Ishikawa (cell line): ENCODE measurements around the gene VPS54.

Experiments
- CREB1 ChIP-seq: IDR thresholded peaks from 2 replicates; pipeline ENCODE4 v1.6.1; 2012; ENCODE audit warnings: low read depth
- TCF12 ChIP-seq: IDR thresholded peaks from 2 replicates; pipeline ENCODE4 v1.6.1; 2012; ENCODE audit warnings: low read depth
- TF ChIP-seq, protein P1 (sequence below): IDR thresholded peaks from 2 replicates; pipeline ENCODE4 v1.6.1; 2012
- TF ChIP-seq, protein P2 (sequence below): IDR thresholded peaks from 2 replicates; pipeline ENCODE4 v1.6.1; 2012; ENCODE audit warnings: low read depth, mild to moderate bottlenecking

DNA sequence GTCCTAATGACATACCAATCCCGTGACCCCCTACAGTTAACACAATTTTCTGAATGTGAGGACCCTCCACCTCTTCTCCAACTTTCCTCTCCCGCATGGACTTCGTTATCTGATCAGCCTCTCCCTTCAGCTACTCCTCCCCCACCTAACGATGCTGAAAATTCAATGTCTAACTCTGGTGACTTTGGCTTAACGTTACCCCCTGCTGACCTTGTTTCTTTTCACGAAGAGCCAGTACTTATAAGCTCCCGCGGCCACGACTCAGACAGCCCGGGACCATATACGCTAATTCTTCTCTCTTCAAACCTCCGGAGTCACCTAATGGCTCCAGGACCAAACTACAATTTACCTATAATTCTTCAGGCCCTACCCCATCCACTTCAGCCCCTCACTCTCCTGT is 29.2 kb downstream of the VPS54 start:
- TF ChIP-seq CREB1 (no peak), TCF12 (no peak)
- TF ChIP-seq, protein P1, sequence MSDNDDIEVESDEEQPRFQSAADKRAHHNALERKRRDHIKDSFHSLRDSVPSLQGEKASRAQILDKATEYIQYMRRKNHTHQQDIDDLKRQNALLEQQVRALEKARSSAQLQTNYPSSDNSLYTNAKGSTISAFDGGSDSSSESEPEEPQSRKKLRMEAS, result no peak
- TF ChIP-seq, protein P2, sequence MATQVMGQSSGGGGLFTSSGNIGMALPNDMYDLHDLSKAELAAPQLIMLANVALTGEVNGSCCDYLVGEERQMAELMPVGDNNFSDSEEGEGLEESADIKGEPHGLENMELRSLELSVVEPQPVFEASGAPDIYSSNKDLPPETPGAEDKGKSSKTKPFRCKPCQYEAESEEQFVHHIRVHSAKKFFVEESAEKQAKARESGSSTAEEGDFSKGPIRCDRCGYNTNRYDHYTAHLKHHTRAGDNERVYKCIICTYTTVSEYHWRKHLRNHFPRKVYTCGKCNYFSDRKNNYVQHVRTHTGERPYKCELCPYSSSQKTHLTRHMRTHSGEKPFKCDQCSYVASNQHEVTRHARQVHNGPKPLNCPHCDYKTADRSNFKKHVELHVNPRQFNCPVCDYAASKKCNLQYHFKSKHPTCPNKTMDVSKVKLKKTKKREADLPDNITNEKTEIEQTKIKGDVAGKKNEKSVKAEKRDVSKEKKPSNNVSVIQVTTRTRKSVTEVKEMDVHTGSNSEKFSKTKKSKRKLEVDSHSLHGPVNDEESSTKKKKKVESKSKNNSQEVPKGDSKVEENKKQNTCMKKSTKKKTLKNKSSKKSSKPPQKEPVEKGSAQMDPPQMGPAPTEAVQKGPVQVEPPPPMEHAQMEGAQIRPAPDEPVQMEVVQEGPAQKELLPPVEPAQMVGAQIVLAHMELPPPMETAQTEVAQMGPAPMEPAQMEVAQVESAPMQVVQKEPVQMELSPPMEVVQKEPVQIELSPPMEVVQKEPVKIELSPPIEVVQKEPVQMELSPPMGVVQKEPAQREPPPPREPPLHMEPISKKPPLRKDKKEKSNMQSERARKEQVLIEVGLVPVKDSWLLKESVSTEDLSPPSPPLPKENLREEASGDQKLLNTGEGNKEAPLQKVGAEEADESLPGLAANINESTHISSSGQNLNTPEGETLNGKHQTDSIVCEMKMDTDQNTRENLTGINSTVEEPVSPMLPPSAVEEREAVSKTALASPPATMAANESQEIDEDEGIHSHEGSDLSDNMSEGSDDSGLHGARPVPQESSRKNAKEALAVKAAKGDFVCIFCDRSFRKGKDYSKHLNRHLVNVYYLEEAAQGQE, result no peak
